ENCODE measurements around the gene PLPP3.

DNA sequence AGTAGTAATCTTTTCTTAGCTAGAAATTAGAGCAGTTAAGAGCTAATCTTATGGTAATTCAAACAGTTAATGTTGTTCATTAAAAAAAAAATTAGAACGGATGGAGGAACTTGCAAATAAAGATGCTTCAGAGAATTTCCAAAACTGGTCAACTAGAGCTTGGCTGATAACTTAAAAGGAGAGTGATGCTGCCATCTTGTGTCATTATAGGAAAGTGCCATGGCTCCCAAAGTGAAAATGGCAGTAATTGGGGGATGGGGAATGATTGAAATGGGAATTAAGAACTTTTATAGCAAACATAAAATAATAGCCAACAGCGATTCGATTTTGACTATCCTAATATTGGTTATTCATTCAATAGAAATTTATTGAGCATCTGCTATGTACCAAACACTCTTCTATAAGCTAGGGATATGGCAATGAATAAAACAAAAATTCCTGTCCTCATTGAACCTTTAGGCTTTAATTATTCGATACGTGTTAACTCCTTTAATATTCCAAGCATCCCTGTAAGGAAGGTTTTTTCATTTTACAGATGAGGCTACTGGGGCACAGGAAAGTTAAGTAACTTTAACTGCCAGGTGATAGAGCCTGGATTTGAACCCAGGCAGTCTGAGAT, 5.7 kb upstream of the PLPP3 start:
- TF ChIP-seq, protein P1, sequence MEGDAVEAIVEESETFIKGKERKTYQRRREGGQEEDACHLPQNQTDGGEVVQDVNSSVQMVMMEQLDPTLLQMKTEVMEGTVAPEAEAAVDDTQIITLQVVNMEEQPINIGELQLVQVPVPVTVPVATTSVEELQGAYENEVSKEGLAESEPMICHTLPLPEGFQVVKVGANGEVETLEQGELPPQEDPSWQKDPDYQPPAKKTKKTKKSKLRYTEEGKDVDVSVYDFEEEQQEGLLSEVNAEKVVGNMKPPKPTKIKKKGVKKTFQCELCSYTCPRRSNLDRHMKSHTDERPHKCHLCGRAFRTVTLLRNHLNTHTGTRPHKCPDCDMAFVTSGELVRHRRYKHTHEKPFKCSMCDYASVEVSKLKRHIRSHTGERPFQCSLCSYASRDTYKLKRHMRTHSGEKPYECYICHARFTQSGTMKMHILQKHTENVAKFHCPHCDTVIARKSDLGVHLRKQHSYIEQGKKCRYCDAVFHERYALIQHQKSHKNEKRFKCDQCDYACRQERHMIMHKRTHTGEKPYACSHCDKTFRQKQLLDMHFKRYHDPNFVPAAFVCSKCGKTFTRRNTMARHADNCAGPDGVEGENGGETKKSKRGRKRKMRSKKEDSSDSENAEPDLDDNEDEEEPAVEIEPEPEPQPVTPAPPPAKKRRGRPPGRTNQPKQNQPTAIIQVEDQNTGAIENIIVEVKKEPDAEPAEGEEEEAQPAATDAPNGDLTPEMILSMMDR (IDR thresholded peaks at IDR 0.05): peak; percentile 80 to 84
- TF ChIP-seq EP300 (IDR thresholded peaks at IDR 0.05) (no peak), POLR2AphosphoS5 (IDR thresholded peaks at IDR 0.05) (no peak), POLR2A (IDR thresholded peaks at IDR 0.05) (no peak)

Data from suprapubic skin (tissue), 4 donors.